IMR-90 (cell line): ENCODE measurements around the gene DOCK1.

Experiments
- BHLHE40 ChIP-seq: fragments of 150-350 bp; IDR thresholded peaks from 2 replicates; pipeline ENCODE4 v1.6.1; 2016; ENCODE audit warnings: mild to moderate bottlenecking, low read depth, low read length
- CEBPB ChIP-seq: IDR thresholded peaks from 2 replicates; pipeline ENCODE4 v1.6.1; 2012; ENCODE audit warnings: low read depth, low read length, improper control_type of control experiment
- CHD1 ChIP-seq: IDR thresholded peaks from 2 replicates; pipeline ENCODE4 v1.6.1; 2012; ENCODE audit warnings: low read depth, low read length, improper control_type of control experiment
- FOS ChIP-seq: fragments of 150-350 bp; IDR thresholded peaks from 2 replicates; pipeline ENCODE4 v1.6.1; 2016; ENCODE audit warnings: low read depth, low read length
- MAZ ChIP-seq: IDR thresholded peaks from 2 replicates; pipeline ENCODE4 v1.6.1; 2012; ENCODE audit warnings: low read depth, mild to moderate bottlenecking, low read length, improper control_type of control experiment, moderate library complexity, borderline replicate concordance
- MXI1 ChIP-seq: IDR thresholded peaks from 2 replicates; pipeline ENCODE4 v1.6.1; 2012; ENCODE audit warnings: low read depth, mild to moderate bottlenecking, low read length, moderate library complexity, borderline replicate concordance
- NFE2L2 ChIP-seq: fragments of 150-350 bp; IDR thresholded peaks from 2 replicates; pipeline ENCODE4 v1.6.1; 2016; ENCODE audit warnings: low read depth, mild to moderate bottlenecking, low read length
- POLR2A ChIP-seq: IDR thresholded peaks from 2 replicates; pipeline ENCODE4 v1.6.1; 2012; ENCODE audit warnings: mild to moderate bottlenecking, low read depth, low read length
- RAD21 ChIP-seq: IDR thresholded peaks from 2 replicates; pipeline ENCODE4 v1.6.1; 2012; ENCODE audit warnings: low read length, improper control_type of control experiment
- RFX5 ChIP-seq: IDR thresholded peaks from 2 replicates; pipeline ENCODE4 v1.8.0; 2012; ENCODE audit warnings: low read depth, mild to moderate bottlenecking, low read length, moderate library complexity
- TF ChIP-seq, protein P1 (sequence below): conservative IDR thresholded peaks from 2 replicates; pipeline ENCODE4 v1.5.1; 2012; ENCODE audit warnings: mild to moderate bottlenecking, low read depth, low read length, improper control_type of control experiment
- TF ChIP-seq, protein P2 (sequence below): fragments of 150-350 bp; IDR thresholded peaks from 2 replicates; pipeline ENCODE4 v1.6.1; 2017; ENCODE audit warnings: mild to moderate bottlenecking, antibody characterized with exemption, low read length, low read depth

DNA sequence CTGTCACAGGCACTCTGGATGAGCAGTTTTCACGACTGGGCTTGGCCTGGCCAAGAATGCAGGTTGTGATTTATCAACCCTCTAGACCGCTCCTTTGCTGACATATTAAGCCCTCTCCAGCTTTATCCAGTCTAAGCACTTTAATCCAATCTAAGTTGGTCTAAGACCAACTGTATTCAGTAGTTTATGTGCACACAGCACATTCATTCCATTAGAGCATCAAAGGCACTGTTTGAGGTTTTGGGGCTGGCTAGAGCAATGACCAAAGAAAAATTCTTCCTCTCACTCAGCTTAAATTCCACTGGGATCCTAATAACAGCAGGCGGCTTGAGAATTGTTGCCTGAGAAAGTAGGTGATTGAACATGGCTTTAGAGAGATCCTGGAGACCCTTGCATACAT lies 467.1 kb downstream of the DOCK1 start:
- TF ChIP-seq FOS (no peak), POLR2A (no peak), MAZ (no peak), RAD21 (no peak), RFX5 (no peak), CEBPB (no peak), CHD1 (no peak), BHLHE40 (no peak), NFE2L2 (no peak), MXI1 (no peak)
- TF ChIP-seq, protein P1, sequence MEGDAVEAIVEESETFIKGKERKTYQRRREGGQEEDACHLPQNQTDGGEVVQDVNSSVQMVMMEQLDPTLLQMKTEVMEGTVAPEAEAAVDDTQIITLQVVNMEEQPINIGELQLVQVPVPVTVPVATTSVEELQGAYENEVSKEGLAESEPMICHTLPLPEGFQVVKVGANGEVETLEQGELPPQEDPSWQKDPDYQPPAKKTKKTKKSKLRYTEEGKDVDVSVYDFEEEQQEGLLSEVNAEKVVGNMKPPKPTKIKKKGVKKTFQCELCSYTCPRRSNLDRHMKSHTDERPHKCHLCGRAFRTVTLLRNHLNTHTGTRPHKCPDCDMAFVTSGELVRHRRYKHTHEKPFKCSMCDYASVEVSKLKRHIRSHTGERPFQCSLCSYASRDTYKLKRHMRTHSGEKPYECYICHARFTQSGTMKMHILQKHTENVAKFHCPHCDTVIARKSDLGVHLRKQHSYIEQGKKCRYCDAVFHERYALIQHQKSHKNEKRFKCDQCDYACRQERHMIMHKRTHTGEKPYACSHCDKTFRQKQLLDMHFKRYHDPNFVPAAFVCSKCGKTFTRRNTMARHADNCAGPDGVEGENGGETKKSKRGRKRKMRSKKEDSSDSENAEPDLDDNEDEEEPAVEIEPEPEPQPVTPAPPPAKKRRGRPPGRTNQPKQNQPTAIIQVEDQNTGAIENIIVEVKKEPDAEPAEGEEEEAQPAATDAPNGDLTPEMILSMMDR = no peak
- TF ChIP-seq, protein P2, sequence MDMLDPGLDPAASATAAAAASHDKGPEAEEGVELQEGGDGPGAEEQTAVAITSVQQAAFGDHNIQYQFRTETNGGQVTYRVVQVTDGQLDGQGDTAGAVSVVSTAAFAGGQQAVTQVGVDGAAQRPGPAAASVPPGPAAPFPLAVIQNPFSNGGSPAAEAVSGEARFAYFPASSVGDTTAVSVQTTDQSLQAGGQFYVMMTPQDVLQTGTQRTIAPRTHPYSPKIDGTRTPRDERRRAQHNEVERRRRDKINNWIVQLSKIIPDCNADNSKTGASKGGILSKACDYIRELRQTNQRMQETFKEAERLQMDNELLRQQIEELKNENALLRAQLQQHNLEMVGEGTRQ = no peak
